Caco-2 (cell line): ENCODE results near the gene CENPQ. TPM values are rescaled to one million over a fixed set of nuclear protein-coding genes. Genes with fewer than 3 reads are reported as not detected.

ENCODE experiments used
- BruUV-seq: library from RNA; stranded (reverse); fragments of 400-500 nt; replicated peaks from 2 replicates; lab custom pipeline; 2021; lab: Mats Ljungman, UMichigan
- CTCF ChIA-PET: fragments of 300-600 bp; sonication (Branson Sonifier 250); formaldehyde crosslinking; loops from one replicate; lab custom pipeline; 2022; ENCODE audit warnings: antibody characterized with exemption; lab: Charles Lee
- POLR2A ChIA-PET: fragments of 300-600 bp; sonication (Branson Sonifier 250); formaldehyde crosslinking; loops from one replicate; lab custom pipeline; 2022; ENCODE audit warnings: antibody characterized with exemption; lab: Charles Lee
- DNase-seq, 2 experiments: peaks; one replicate each; pipeline versions ENCODE4 v3.0.0 to v3.0.0-alpha.2; 2020 to 2022
- H3K27me3 ChIP-seq: replicated peaks from 2 replicates; pipeline ENCODE4 v1.6.0; 2011; ENCODE audit warnings: low read length; ENCODE audit not compliant: control insufficient read depth, insufficient read depth
- H3K36me3 ChIP-seq: 2 replicates; pipeline ENCODE4 v1.5.1; 2011; ENCODE audit warnings: low read length; ENCODE audit not compliant: control insufficient read depth, insufficient read depth
- H3K4me1 ChIP-seq: fragments of 250-450 bp; sonication (Bioruptor Pico); 2 replicates; pipeline ENCODE4 v1.5.1; 2020; ENCODE audit warnings: mild to moderate bottlenecking
- H3K4me3 ChIP-seq: 2 replicates; pipeline ENCODE4 v1.5.1; 2011; ENCODE audit warnings: low read depth, mild to moderate bottlenecking, control low read depth, low read length
- H3K9me3 ChIP-seq: fragments of 250-450 bp; sonication (Bioruptor Pico); 2 replicates; pipeline ENCODE4 v1.5.1; 2020; ENCODE audit warnings: mild to moderate bottlenecking, moderate library complexity
- H3K27ac Mint-ChIP-seq: one replicate; pipeline ENCODE4 v1.8.0; 2022; ENCODE audit warnings: mixed read lengths; ENCODE audit not compliant: unreplicated experiment
- H3K27me3 Mint-ChIP-seq: one replicate; pipeline ENCODE4 v1.8.0; 2022; ENCODE audit warnings: mixed read lengths; ENCODE audit not compliant: insufficient read depth, unreplicated experiment
- H3K36me3 Mint-ChIP-seq: one replicate; pipeline ENCODE4 v1.8.0; 2022; ENCODE audit warnings: mild to moderate bottlenecking, mixed read lengths; ENCODE audit not compliant: insufficient read depth, unreplicated experiment
- H3K4me1 Mint-ChIP-seq: one replicate; pipeline ENCODE4 v1.8.0; 2022; ENCODE audit warnings: low read depth, mixed read lengths; ENCODE audit not compliant: unreplicated experiment
- H3K4me3 Mint-ChIP-seq: one replicate; pipeline ENCODE4 v1.8.0; 2022; ENCODE audit warnings: mild to moderate bottlenecking, moderate library complexity, mixed read lengths; ENCODE audit not compliant: unreplicated experiment
- H3K9me3 Mint-ChIP-seq: one replicate; pipeline ENCODE4 v1.8.0; 2022; ENCODE audit warnings: mixed read lengths; ENCODE audit not compliant: unreplicated experiment
- CTCF ChIP-seq, 2 experiments: fragments of 200-600 bp in 1 of 2; IDR thresholded peaks; 1 replicate in 1 of 2; 2 replicates in 1 of 2; pipeline versions ENCODE4 v1.5.1 to v1.8.0; 2011 to 2022; ENCODE audit warnings: antibody characterized with exemption in 1 of 2, control low read depth in 1 of 2, inconsistent platforms in 1 of 2, low read depth in 1 of 2, low read length in 1 of 2, mild to moderate bottlenecking in 1 of 2, moderate library complexity in 1 of 2; ENCODE audit not compliant: insufficient read depth in 1 of 2, severe bottlenecking in 1 of 2, unreplicated experiment in 1 of 2
- intact Hi-C: fragments of 100-400 bp; cut with micrococcal nuclease; formaldehyde crosslinking; loops from one replicate; pipeline ENCODE4 v1.10.0; 2022; ENCODE audit not compliant: unreplicated experiment
- total RNA-seq: library from RNA; stranded (reverse); gene quantifications from 2 replicates; pipeline ENCODE4 v1.2.3, GENCODE V29; 2022

The CENPQ gene
- total RNA-seq, 1 experiment from 2014 or later, result 13.4 TPM

GRCh38 chr6:49516147-49516505 lies 53.0 kb downstream of the CENPQ start:
- no peak for TF ChIP-seq CTCF (IDR thresholded peaks at IDR 0.05; ENCODE audit: insufficient read depth in 1 of 2, low read depth in 1 of 2, low read length in 1 of 2, severe bottlenecking in 1 of 2, unreplicated experiment in 1 of 2)
- Mint-ChIP-seq H3K9me3 (no peaks in the 10 kb centered on the region), H3K4me3 (no peak overlapping the region), H3K36me3 (no peaks in the 10 kb centered on the region), H3K27ac (no peak overlapping the region), H3K27me3 (no peaks in the 10 kb centered on the region), H3K4me1 (peaks cover 7% of the 10 kb centered on the region)
- H3K36me3 ChIP-seq, result no peaks in the 10 kb centered on the region
- CTCF ChIA-PET, result no interaction called here
- DNase-seq, result no peak
- H3K9me3 ChIP-seq, result no peaks in the 10 kb centered on the region
- intact Hi-C loops, result no loop called here
- no peaks in the 10 kb centered on the region for H3K27me3 ChIP-seq
- POLR2A ChIA-PET, result no interaction called here
- peaks cover 7% of the 10 kb centered on the region; the same call in 1 of the 2 replicates for H3K4me1 ChIP-seq
- BruUV-seq, result no TSS peak
- no peak overlapping the region for H3K4me3 ChIP-seq

- peaks cover 7% of the 10 kb centered on the region for H3K4me1 Mint-ChIP-seq
- H3K27ac Mint-ChIP-seq, result no peak overlapping the region
- POLR2A ChIA-PET, result no interaction called here
Observed at GRCh38 chr6:49517919-49518318, 54.7 kb downstream of the CENPQ start.

GRCh38 chr6:49519660-49520059 lies 56.5 kb downstream of the CENPQ start:
- Mint-ChIP-seq H3K27ac (no peak overlapping the region), H3K4me1 (peaks cover 6% of the 10 kb centered on the region), H3K27me3 (no peaks in the 10 kb centered on the region), H3K36me3 (no peaks in the 10 kb centered on the region), H3K9me3 (no peaks in the 10 kb centered on the region), H3K4me3 (no peak overlapping the region)
- TF ChIP-seq CTCF (IDR thresholded peaks at IDR 0.05; ENCODE audit: insufficient read depth in 1 of 2, low read depth in 1 of 2, low read length in 1 of 2, severe bottlenecking in 1 of 2, unreplicated experiment in 1 of 2), result no peak
- no TSS peak for BruUV-seq
- DNase-seq, result no peak
- CTCF ChIA-PET, result no interaction called here
- H3K9me3 ChIP-seq, result no peaks in the 10 kb centered on the region
- no peak overlapping the region for H3K4me3 ChIP-seq
- H3K27me3 ChIP-seq, result no peaks in the 10 kb centered on the region
- no peaks in the 10 kb centered on the region for H3K36me3 ChIP-seq
- POLR2A ChIA-PET, result no interaction called here
- intact Hi-C loops, result loop anchor here (5.0 kb wide), 1 partner anchor 57 kb away; the partner anchor contains the start of genes CENPQ and MMUT
- peaks cover 14% of the 10 kb centered on the region for H3K4me1 ChIP-seq

More at GRCh38 chr6:49517919-49518318, 54.7 kb downstream of the CENPQ start:
- BruUV-seq, result no TSS peak
- peaks cover 15% of the 10 kb centered on the region; the same call in 1 of the 2 replicates for H3K4me1 ChIP-seq
- Mint-ChIP-seq H3K9me3 (no peaks in the 10 kb centered on the region), H3K36me3 (no peaks in the 10 kb centered on the region), H3K27me3 (no peaks in the 10 kb centered on the region), H3K4me3 (no peak overlapping the region)
- no peak overlapping the region for H3K4me3 ChIP-seq
- no peaks in the 10 kb centered on the region for H3K36me3 ChIP-seq
- CTCF ChIA-PET, result no interaction called here
- no peaks in the 10 kb centered on the region for H3K27me3 ChIP-seq
- no peak for DNase-seq
- no peaks in the 10 kb centered on the region for H3K9me3 ChIP-seq
- intact Hi-C loops, result no loop called here
- TF ChIP-seq CTCF (IDR thresholded peaks at IDR 0.05; ENCODE audit: insufficient read depth in 1 of 2, low read depth in 1 of 2, low read length in 1 of 2, severe bottlenecking in 1 of 2, unreplicated experiment in 1 of 2), result no peak
